GM15510 (cell line): ENCODE results near the gene KRT79.

Experiments used
- POLR2A ChIP-seq: IDR thresholded peaks from 3 replicates; pipeline ENCODE4 v1.6.1; 2011; ENCODE audit warnings: borderline replicate concordance; ENCODE audit not compliant: insufficient read length; ENCODE audit errors: extremely low read depth

The KRT79 gene

GRCh38 chr12:52788876-52789636 is 45.1 kb downstream of the KRT79 start:
- no peak for TF ChIP-seq POLR2A

GRCh38 chr12:52788192-52788875 is 45.8 kb downstream of the KRT79 start:
- TF ChIP-seq POLR2A: no peak

- no peak for TF ChIP-seq POLR2A
Observed at GRCh38 chr12:52787324-52788191, 46.6 kb downstream of the KRT79 start.

DNA sequence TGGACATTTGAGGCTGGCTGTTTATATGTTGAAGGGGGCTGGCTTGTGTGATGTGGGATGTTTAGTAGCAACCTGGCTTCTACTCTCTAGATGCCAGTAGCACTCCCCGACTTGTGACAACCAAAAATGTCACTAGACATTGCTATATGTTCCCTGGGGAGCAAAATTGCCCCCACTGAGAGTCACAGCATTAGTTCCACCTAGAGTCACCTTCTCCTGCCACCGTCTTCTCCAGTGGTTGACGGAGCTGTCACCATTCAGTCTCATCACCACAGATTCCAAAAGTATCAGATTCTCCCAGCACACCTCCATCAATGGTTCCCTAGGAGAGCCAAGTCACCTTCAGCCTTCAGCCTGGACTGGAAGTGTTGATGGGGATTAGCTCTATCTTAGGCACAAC is 49.2 kb downstream of the KRT79 start:
- no peak for TF ChIP-seq POLR2A

DNA sequence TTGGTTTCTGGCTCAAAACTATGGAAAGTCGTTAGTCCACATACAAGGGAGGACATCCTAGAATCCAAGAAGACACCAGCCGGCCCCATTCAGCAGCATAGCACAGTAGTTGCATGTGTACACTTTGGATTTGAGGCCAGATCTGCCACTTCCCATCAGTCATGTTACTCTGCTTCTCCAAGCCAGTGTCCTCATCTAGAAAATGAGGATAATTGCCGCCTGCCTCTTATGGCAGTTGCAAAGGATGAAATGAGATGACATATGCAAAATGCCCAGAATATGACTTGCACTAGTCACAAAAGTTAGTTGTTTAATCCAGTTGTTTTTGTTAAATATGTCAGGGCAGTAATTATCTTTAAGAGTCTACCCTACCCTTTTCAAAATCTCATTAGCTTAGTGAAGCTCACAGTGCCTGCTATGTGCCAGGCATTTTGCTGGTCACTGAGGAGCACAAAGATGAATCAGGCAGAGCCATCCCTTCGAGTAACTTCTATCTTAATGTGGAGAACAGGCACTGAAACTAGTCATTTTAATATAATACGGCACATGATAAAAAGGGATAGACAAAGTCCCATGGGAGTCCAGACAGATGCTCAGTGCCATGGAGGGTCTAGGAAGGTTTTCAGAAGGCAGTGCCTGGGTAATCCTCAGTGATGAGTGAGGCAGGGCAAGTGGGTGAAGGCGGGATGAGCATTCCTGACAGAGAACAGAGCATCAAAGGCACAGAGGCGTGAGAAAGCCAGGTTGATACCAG is 50.4 kb downstream of the KRT79 start:
- TF ChIP-seq POLR2A: no peak

- no peak for TF ChIP-seq POLR2A
Observed at GRCh38 chr12:52782502-52782901, 51.6 kb downstream of the KRT79 start.

DNA sequence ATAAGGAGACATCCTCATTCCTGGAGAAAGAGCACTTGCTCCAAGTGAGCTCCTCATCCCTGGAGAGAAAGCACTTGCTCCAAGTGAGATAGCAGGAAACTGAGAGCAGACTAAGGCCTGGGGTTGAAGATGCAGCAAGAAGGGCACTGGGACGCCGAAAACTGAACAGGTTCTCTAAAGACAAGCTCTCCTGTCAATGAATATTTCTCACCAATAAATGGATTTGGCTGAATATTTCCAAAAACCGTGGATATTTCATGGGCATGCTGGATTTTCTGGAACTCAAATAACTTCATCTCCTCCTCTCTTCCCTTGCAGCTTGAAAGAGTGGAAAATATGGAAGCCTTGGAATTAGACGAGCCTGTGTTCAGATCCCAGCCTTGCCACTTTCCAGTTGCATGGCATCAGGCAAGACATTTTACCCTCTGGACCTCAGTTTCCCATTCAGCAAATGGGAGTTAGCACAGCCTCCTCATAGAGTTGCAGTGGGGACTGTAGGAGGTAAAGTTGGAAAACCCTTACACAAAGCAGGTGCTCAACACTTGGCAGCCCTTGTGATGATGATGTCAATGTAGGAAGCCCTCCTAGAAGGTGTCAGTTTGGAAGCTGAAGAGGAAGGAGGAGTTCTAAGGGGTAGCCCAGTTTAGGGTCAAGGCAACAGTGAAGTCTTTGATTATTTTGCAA is 52.6 kb downstream of the KRT79 start:
- no peak for TF ChIP-seq POLR2A

GRCh38 chr12:52779914-52780313 is 54.2 kb downstream of the KRT79 start:
- no peak for TF ChIP-seq POLR2A

- TF ChIP-seq POLR2A: no peak
Observed at GRCh38 chr12:52778833-52779232, 55.3 kb downstream of the KRT79 start.

DNA sequence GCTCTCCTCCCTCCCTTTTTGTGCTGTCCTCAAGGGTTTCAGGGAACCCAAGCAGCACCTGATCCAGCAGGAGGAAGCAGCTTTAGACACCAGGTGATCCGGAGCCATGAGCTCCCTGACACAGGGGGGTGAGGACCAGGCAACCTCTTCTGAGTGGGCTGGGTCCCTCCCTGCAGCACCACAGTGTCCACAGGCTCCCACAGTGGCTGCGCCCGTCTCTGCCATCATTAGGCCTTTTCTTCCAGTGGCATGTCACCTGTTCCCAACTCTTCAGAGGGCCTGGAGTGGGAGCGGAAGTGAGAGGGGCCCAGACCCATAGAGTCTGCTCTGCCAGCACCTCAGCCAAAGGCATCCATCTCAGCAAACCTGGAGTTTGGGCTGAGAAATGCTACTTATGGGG is 56.5 kb downstream of the KRT79 start:
- no peak for TF ChIP-seq POLR2A

- TF ChIP-seq POLR2A: no peak
Observed at GRCh38 chr12:52776913-52777395, 57.2 kb downstream of the KRT79 start, which contains the start of gene KRT76. Gene KRT76 (minus strand): TSS chr12:52777345. CDS start chr12:52777291, 54 bp downstream.

- no peak for TF ChIP-seq POLR2A
Observed at GRCh38 chr12:52776435-52776834, 57.7 kb downstream of the KRT79 start.

DNA sequence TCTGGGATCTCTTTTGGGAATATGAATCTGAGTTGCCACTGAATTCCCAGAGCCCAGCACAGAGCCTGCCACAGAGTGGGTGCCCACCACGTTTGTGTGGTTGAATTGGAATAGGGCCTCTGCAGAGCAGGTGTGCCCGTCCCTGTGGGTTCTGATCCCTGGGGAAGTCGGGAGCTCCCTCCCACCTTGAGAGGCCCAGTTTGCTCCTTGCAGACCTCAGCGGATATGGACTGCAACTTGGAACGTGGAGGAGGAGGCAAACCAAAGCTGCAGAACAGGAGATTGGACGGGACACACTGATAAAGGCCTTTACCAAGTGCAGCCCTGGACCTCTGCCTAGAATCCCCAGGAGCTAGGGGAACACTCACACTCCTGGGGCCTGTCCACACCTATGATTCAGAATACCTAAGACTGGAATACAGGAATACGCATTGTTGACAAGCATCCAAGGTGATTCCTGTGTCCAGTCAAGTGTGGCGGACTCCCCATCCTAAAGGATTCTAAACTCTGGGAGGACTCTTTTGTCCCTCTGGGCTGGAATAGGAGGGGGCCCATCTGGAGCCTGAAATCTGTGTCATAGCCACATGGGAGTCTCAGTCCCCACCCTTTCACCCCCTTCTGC is 59.4 kb downstream of the KRT79 start:
- TF ChIP-seq POLR2A: no peak
